Measurements from ENCODE around the gene CHD9.

Gene CHD9, protein sequence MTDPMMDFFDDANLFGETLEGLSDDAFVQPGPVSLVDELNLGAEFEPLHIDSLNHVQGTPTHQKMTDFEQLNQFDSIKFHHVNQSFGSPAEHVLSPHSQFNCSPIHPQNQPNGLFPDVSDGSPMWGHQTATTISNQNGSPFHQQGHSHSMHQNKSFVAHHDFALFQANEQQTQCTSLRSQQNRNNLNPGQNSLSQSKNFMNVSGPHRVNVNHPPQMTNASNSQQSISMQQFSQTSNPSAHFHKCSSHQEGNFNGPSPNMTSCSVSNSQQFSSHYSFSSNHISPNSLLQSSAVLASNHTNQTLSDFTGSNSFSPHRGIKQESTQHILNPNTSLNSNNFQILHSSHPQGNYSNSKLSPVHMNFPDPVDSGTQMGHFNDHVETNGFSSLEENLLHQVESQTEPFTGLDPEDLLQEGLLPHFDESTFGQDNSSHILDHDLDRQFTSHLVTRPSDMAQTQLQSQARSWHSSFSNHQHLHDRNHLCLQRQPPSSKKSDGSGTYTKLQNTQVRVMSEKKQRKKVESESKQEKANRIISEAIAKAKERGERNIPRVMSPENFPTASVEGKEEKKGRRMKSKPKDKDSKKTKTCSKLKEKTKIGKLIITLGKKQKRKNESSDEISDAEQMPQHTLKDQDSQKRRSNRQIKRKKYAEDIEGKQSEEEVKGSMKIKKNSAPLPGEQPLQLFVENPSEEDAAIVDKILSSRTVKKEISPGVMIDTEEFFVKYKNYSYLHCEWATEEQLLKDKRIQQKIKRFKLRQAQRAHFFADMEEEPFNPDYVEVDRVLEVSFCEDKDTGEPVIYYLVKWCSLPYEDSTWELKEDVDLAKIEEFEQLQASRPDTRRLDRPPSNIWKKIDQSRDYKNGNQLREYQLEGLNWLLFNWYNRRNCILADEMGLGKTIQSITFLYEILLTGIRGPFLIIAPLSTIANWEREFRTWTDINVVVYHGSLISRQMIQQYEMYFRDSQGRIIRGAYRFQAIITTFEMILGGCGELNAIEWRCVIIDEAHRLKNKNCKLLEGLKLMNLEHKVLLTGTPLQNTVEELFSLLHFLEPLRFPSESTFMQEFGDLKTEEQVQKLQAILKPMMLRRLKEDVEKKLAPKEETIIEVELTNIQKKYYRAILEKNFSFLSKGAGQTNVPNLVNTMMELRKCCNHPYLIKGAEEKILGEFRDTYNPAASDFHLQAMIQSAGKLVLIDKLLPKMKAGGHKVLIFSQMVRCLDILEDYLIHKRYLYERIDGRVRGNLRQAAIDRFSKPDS (N-terminal part only)

DNA sequence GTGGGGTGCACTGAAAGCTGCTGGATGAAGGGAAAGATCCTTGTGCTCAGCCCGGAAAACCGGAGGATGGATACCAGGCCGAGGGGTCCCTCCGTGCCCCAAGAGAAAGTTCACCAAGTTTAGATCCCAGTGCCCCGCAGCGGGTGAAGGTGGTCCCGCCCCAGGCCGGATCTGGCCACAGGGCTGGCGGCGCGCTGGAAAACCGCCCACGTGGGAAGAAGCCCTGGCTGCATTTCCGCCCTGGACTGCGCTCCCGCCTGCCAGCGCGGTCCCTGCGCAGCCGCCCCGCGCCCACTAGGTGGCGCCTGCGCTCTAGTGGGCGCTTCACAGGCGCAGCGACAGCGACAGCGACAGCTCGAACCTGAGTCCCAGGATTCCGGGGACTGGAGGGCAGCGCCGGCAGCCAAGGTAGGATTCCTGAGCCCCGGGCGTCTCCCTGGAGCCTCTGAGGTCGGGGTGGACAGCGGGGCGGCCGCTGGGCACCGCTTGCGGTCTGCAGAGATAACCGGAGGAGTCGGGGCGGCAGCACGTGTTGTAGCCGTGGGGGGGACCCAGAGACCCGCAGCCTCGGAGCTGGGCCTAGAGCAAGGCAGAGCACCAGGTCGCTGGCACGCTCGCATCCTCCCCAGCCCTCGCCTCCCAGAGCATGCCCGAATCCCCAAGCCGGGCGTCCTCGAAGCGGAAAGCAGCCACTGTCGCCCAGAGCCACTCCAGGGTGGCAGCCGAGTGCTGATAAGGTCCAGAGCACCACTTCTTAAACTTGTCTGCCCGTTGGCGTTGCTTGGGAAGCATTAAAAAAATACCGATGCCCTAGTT is at the start of gene CHD9:
Gene CHD9, plus strand, starts transcription at position 322 of the 816 bp plus-strand sequence. CDS start 101,099 bp downstream, outside the sequence.
- peak; percentile 93 for DNase-seq (ENCODE audit: low read depth)
- H3K4me3 ChIP-seq (ENCODE audit: low read depth, low read length): peak within 1 kb of the TSS; percentile 82
- TF ChIP-seq MYC (IDR thresholded peaks at IDR 0.05; ENCODE audit: low read depth, low read length) (peak; percentile 92), POLR2A (IDR thresholded peaks at IDR 0.05; ENCODE audit: extremely low read depth, insufficient read length) (peak; percentile 33)
- TF ChIP-seq, protein P1, sequence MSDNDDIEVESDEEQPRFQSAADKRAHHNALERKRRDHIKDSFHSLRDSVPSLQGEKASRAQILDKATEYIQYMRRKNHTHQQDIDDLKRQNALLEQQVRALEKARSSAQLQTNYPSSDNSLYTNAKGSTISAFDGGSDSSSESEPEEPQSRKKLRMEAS (IDR thresholded peaks at IDR 0.05; ENCODE audit: low read depth, low read length): peak; percentile 87
- TF ChIP-seq, protein P2, sequence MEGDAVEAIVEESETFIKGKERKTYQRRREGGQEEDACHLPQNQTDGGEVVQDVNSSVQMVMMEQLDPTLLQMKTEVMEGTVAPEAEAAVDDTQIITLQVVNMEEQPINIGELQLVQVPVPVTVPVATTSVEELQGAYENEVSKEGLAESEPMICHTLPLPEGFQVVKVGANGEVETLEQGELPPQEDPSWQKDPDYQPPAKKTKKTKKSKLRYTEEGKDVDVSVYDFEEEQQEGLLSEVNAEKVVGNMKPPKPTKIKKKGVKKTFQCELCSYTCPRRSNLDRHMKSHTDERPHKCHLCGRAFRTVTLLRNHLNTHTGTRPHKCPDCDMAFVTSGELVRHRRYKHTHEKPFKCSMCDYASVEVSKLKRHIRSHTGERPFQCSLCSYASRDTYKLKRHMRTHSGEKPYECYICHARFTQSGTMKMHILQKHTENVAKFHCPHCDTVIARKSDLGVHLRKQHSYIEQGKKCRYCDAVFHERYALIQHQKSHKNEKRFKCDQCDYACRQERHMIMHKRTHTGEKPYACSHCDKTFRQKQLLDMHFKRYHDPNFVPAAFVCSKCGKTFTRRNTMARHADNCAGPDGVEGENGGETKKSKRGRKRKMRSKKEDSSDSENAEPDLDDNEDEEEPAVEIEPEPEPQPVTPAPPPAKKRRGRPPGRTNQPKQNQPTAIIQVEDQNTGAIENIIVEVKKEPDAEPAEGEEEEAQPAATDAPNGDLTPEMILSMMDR (IDR thresholded peaks at IDR 0.05; ENCODE audit: low read depth, low read length): peak; percentile 91

DNA sequence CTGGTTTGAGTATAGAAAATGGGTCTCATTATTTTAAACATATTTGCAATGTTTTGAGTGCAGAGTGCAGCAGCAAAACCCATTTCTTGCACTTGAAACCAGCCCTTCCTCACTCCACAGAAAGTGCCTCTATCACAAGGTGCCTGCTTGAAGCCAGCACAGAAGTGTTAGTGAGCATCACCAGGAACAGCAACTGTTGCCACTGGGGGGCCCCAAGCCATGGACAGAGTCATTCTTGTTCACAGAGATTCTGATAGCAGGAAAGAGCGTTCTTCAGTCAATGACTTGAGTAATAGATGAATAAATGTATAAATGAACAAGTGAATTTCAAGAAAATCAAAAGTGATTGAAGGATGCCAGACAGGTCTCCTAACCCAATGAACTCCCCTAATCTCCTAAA is 47.7 kb upstream of the CHD9 start:
- H3K4me3 ChIP-seq (ENCODE audit: low read depth, low read length): no peak overlapping the region
- peak; percentile 11 for DNase-seq (ENCODE audit: low read depth)
- TF ChIP-seq MYC (IDR thresholded peaks at IDR 0.05; ENCODE audit: low read depth, low read length): no peak
- TF ChIP-seq, protein P1 (IDR thresholded peaks at IDR 0.05; ENCODE audit: low read depth, low read length): no peak
- TF ChIP-seq POLR2A (IDR thresholded peaks at IDR 0.05; ENCODE audit: extremely low read depth, insufficient read length): no peak
- TF ChIP-seq, protein P2 (IDR thresholded peaks at IDR 0.05; ENCODE audit: low read depth, low read length): no peak

DNA sequence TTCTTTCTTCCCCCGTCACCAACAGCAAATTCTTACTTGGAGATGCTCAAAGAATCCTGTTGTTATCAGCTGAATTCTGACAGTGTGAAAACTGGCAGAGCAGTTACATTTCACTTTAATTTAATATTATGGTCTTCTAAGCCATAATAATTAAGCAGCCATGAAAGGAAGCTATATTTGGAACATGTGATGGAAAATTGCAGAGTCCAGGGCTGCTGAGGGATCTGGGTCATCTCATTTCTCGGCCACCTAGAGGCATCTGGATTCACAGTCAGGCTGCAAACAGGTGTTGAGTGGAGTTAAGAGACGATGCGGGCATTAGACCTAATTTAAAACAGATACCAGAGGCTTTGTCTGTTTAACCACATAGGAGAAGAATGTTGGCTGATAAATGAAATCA is 40.5 kb upstream of the CHD9 start:
- DNase-seq (ENCODE audit: low read depth): no peak
- TF ChIP-seq MYC (IDR thresholded peaks at IDR 0.05; ENCODE audit: low read depth, low read length) (no peak), POLR2A (IDR thresholded peaks at IDR 0.05; ENCODE audit: extremely low read depth, insufficient read length) (no peak)
- TF ChIP-seq, protein P1 (IDR thresholded peaks at IDR 0.05; ENCODE audit: low read depth, low read length): no peak
- TF ChIP-seq, protein P2 (IDR thresholded peaks at IDR 0.05; ENCODE audit: low read depth, low read length): no peak
- no peak overlapping the region for H3K4me3 ChIP-seq (ENCODE audit: low read depth, low read length)

DNA sequence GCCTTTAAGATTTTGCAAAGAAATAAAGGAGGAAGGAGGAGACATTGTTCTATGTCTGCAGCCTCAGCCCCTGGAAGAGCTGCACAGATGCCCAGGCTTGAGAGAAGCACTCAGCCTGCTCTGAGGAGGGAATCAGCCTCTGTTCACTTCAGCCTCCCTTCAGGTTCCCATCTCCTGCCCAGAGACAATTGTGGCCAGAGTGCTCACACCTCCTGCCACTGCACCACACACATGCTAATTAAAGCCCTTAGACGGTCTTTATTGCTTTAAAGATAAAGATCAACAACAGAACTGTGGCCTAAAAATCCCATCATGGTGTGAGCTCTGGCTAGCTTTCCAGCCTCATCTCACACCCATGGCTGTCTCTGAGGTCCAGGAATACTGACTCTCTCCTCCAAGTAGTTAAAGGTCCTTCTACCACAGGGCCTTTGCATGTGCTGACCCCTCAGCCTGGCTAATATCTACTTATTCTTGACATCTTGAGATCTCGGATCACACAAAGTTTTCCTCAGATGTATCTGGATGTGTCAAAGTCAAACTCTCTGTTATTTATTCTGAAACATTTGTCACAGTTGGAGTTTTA is 35.9 kb upstream of the CHD9 start:
- TF ChIP-seq, protein P2 (IDR thresholded peaks at IDR 0.05; ENCODE audit: low read depth, low read length): no peak
- TF ChIP-seq POLR2A (IDR thresholded peaks at IDR 0.05; ENCODE audit: extremely low read depth, insufficient read length) (no peak), MYC (IDR thresholded peaks at IDR 0.05; ENCODE audit: low read depth, low read length) (no peak)
- TF ChIP-seq, protein P1 (IDR thresholded peaks at IDR 0.05; ENCODE audit: low read depth, low read length): no peak
- H3K4me3 ChIP-seq (ENCODE audit: low read depth, low read length): no peak overlapping the region
- DNase-seq (ENCODE audit: low read depth): no peak
